Medulla oblongata (tissue), 1 donor: ENCODE results near the gene TMEM132A.
"Not testable (repeated sequence)": the region's sequence is repeated elsewhere in the genome, so short reads cannot be mapped to it uniquely, and the experiment has no call there.

Source experiments
- DNase-seq: peaks from one replicate; pipeline ENCODE4 v3.0.0-alpha.2; 2015; ENCODE audit errors: extremely low spot score

TMEM132A gene

GRCh38 chr11:60957188-60957587 is 32.9 kb downstream of the TMEM132A start:
- DNase-seq = no peak

- DNase-seq = no peak
These were observed 35.2 kb downstream of the TMEM132A start for GRCh38 chr11:60959431-60959830.

GRCh38 chr11:60960405-60960804 is 36.1 kb downstream of the TMEM132A start:
- no peak for DNase-seq

GRCh38 chr11:60964801-60965200 is 40.5 kb downstream of the TMEM132A start:
- DNase-seq = no peak

- no peak for DNase-seq
These were observed 42.6 kb downstream of the TMEM132A start for GRCh38 chr11:60966890-60967289.

- DNase-seq = no peak
These were observed 44.0 kb downstream of the TMEM132A start for GRCh38 chr11:60968223-60968622.

- peak; percentile 39 for DNase-seq
These were observed 46.1 kb downstream of the TMEM132A start for GRCh38 chr11:60970369-60970774.

- no peak for DNase-seq
These were observed 46.6 kb downstream of the TMEM132A start for GRCh38 chr11:60970890-60971289.

- no peak for DNase-seq
These were observed 47.3 kb downstream of the TMEM132A start, which contains the start of gene CD6 for GRCh38 chr11:60971520-60971919. TSS of gene CD6 (plus strand) at chr11:60971680. CDS start at chr11:60971866, 186 bp downstream.

- no peak for DNase-seq
These were observed 48.1 kb downstream of the TMEM132A start for GRCh38 chr11:60972182-60973030.

- DNase-seq = no peak
These were observed 49.4 kb downstream of the TMEM132A start for GRCh38 chr11:60973699-60974098.

- DNase-seq = not testable (repeated sequence)
These were observed 50.1 kb downstream of the TMEM132A start for GRCh38 chr11:60974316-60974715.

- DNase-seq = peak; percentile 79
These were observed 50.5 kb downstream of the TMEM132A start for GRCh38 chr11:60974726-60975125.

GRCh38 chr11:60977224-60977623 is 53.0 kb downstream of the TMEM132A start:
- DNase-seq = no peak

- DNase-seq = no peak
These were observed 53.6 kb downstream of the TMEM132A start for GRCh38 chr11:60977836-60978235.

GRCh38 chr11:60978546-60979380 is 54.5 kb downstream of the TMEM132A start:
- no peak for DNase-seq

- DNase-seq = no peak
These were observed 57.3 kb downstream of the TMEM132A start for GRCh38 chr11:60981515-60981914.

GRCh38 chr11:60982184-60982583 is 57.9 kb downstream of the TMEM132A start:
- DNase-seq = no peak

- no peak for DNase-seq
These were observed 59.9 kb downstream of the TMEM132A start for GRCh38 chr11:60984149-60984548.

GRCh38 chr11:60984636-60985035 is 60.4 kb downstream of the TMEM132A start:
- DNase-seq = no peak

GRCh38 chr11:60985501-60985900 is 61.2 kb downstream of the TMEM132A start:
- DNase-seq = no peak
